CD8-positive, alpha-beta memory T cell (primary cell): ENCODE data around the gene NT5DC1. TPM values are rescaled to one million over a fixed set of nuclear protein-coding genes. Genes with fewer than 3 reads are reported as not detected.

ENCODE experiments used
- CTCF ChIA-PET: fragments of 350-600 bp; sonication (Branson Sonifier 250); formaldehyde crosslinking; loops from one replicate; lab custom pipeline; 2021; ENCODE audit warnings: antibody characterized with exemption; lab: Charles Lee
- POLR2A ChIA-PET: fragments of 350-600 bp; sonication (Branson Sonifier 250); formaldehyde crosslinking; loops from one replicate; lab custom pipeline; 2021; ENCODE audit warnings: antibody characterized with exemption; lab: Charles Lee
- DNase-seq, 5 donors: peaks; one replicate each; pipeline versions ENCODE4 v3.0.0 to v3.0.0-alpha.2; 2020 to 2022; ENCODE audit warnings: mixed read lengths in 1 of 5
- H3K27ac ChIP-seq: one replicate; pipeline ENCODE4 v1.7.0; 2013; ENCODE audit warnings: low read depth, mild to moderate bottlenecking, low read length, moderate library complexity
- H3K27me3 ChIP-seq: 2 replicates; pipeline ENCODE4 v1.7.0; 2013; ENCODE audit warnings: low read length, mild to moderate bottlenecking; ENCODE audit not compliant: insufficient read depth, poor library complexity, severe bottlenecking
- H3K36me3 ChIP-seq: 2 replicates; pipeline ENCODE4 v1.7.0; 2013; ENCODE audit warnings: mild to moderate bottlenecking, low read length, moderate library complexity; ENCODE audit not compliant: insufficient read depth
- H3K4me1 ChIP-seq: 2 replicates; pipeline ENCODE4 v1.7.0; 2013; ENCODE audit warnings: mild to moderate bottlenecking, low read length, moderate library complexity; ENCODE audit not compliant: insufficient read depth
- H3K4me3 ChIP-seq: 2 replicates; pipeline ENCODE4 v1.7.0; 2013; ENCODE audit warnings: mild to moderate bottlenecking, low read length
- H3K9me3 ChIP-seq: 2 replicates; pipeline ENCODE4 v1.7.0; 2013; ENCODE audit warnings: mild to moderate bottlenecking, low read length
- H3K27ac Mint-ChIP-seq, 8 donors: one replicate each; pipeline ENCODE4 v1.8.0; 2020 to 2021; ENCODE audit warnings: mixed read lengths in 8 of 8, mild to moderate bottlenecking in 6 of 8, inconsistent platforms in 3 of 8, moderate library complexity in 3 of 8
- H3K27me3 Mint-ChIP-seq, 2 donors: one replicate each; pipeline ENCODE4 v1.8.0; 2020 to 2021; ENCODE audit warnings: mixed read lengths in 2 of 2, mild to moderate bottlenecking in 1 of 2, moderate library complexity in 1 of 2
- H3K36me3 Mint-ChIP-seq, 3 donors: one replicate each; pipeline ENCODE4 v1.8.0; 2020 to 2021; ENCODE audit warnings: mixed read lengths in 3 of 3, inconsistent platforms in 1 of 3, mild to moderate bottlenecking in 1 of 3
- H3K4me1 Mint-ChIP-seq, 3 donors: one replicate each; pipeline ENCODE4 v1.8.0; 2020 to 2021; ENCODE audit warnings: mixed read lengths in 3 of 3, inconsistent platforms in 1 of 3, mild to moderate bottlenecking in 1 of 3
- H3K4me3 Mint-ChIP-seq, 7 donors: one replicate each; pipeline ENCODE4 v1.8.0; 2020 to 2021; ENCODE audit warnings: mixed read lengths in 7 of 7, mild to moderate bottlenecking in 6 of 7, moderate library complexity in 4 of 7, inconsistent platforms in 2 of 7
- H3K9me3 Mint-ChIP-seq, 5 donors: one replicate each; pipeline ENCODE4 v1.8.0; 2020 to 2022; ENCODE audit warnings: mixed read lengths in 5 of 5, mild to moderate bottlenecking in 3 of 5, moderate library complexity in 2 of 5, inconsistent platforms in 1 of 5
- polyA plus RNA-seq: library from polyadenylated mRNA; unstranded; fragments of 300-500 nt; fragmentation: Illumina TruSeq; gene quantifications from one replicate; pipeline ENCODE4 v1.2.3, GENCODE V29; 2021
- total RNA-seq, 2 experiments: library from RNA; stranded (reverse); gene quantifications; one replicate each; pipeline ENCODE4 v1.2.3, GENCODE V29; 2021

The NT5DC1 gene
- total and polyA plus RNA-seq, 3 experiments from 2014 or later: 46.3 to 57.1 (median 47.6) TPM

GRCh38 chr6:116180375-116180774 lies 79.7 kb downstream of the NT5DC1 start:
- H3K4me1 Mint-ChIP-seq: peaks cover 13 to 27% (median 14%) of the 10 kb centered on the region in 3 donors
- H3K4me3 ChIP-seq: no peak overlapping the region
- H3K4me3 Mint-ChIP-seq: no peak overlapping the region
- H3K27ac Mint-ChIP-seq: no peak overlapping the region
- no peaks in the 10 kb centered on the region for H3K4me1 ChIP-seq
- no peak overlapping the region for H3K27ac ChIP-seq
- ChIA-PET POLR2A (no interaction called here), CTCF (no interaction called here)
- H3K36me3 Mint-ChIP-seq: peaks cover 13 to 24% (median 17%) of the 10 kb centered on the region in 3 donors
- H3K36me3 ChIP-seq: no peaks in the 10 kb centered on the region
- H3K9me3 ChIP-seq: no peaks in the 10 kb centered on the region
- peaks cover 5 to 6% (median 5%) of the 10 kb centered on the region in 5 donors for H3K9me3 Mint-ChIP-seq
- H3K27me3 ChIP-seq: no peaks in the 10 kb centered on the region
- H3K27me3 Mint-ChIP-seq: no peaks in the 10 kb centered on the region
- no peak for DNase-seq

GRCh38 chr6:116189472-116189871 lies 88.8 kb downstream of the NT5DC1 start:
- Mint-ChIP-seq H3K27ac (no peak overlapping the region), H3K9me3 (no peaks in the 10 kb centered on the region), H3K4me1 (peaks cover 9 to 15% (median 10%) of the 10 kb centered on the region in 3 donors), H3K36me3 (peaks cover 8 to 15% (median 10%) of the 10 kb centered on the region in 3 donors), H3K4me3 (no peak overlapping the region), H3K27me3 (no peaks in the 10 kb centered on the region)
- H3K27me3 ChIP-seq: no peaks in the 10 kb centered on the region
- H3K36me3 ChIP-seq: no peaks in the 10 kb centered on the region
- CTCF ChIA-PET: no interaction called here
- POLR2A ChIA-PET: no interaction called here
- H3K9me3 ChIP-seq: no peaks in the 10 kb centered on the region
- no peak for DNase-seq
- no peaks in the 10 kb centered on the region for H3K4me1 ChIP-seq
- H3K4me3 ChIP-seq: no peak overlapping the region
- no peak overlapping the region for H3K27ac ChIP-seq

DNA sequence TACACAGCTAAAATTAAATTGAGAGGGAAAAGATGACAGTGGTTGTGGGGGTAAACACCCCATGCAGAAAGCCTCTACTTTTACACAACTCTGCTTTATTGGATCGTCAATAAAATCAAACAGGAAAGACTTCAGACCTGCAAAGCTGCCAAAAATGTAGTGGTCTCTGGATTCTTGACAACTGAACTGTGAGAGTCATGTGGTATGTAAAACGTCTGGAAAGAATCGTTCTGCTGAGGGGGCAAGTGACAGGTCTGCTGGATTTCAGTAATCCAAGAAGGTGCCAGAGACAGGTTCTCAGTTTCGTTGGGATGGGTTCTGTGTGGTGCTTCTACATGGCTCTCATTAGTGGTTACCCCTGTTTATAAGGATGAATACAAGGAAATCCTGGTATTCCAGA lies 89.9 kb downstream of the NT5DC1 start:
- Histone ChIP-seq H3K27me3 (no peaks in the 10 kb centered on the region), H3K9me3 (no peaks in the 10 kb centered on the region), H3K27ac (no peak overlapping the region), H3K4me3 (no peak overlapping the region), H3K36me3 (no peaks in the 10 kb centered on the region), H3K4me1 (no peaks in the 10 kb centered on the region)
- Mint-ChIP-seq H3K27me3 (no peaks in the 10 kb centered on the region), H3K27ac (no peak overlapping the region), H3K4me1 (peaks cover 4 to 7% (median 7%) of the 10 kb centered on the region in 3 donors), H3K36me3 (peaks cover 5 to 15% (median 7%) of the 10 kb centered on the region in 3 donors), H3K4me3 (no peak overlapping the region), H3K9me3 (no peaks in the 10 kb centered on the region)
- CTCF ChIA-PET: no interaction called here
- no peak for DNase-seq
- POLR2A ChIA-PET: no interaction called here

- ChIA-PET POLR2A (no interaction called here), CTCF (no interaction called here)
- H3K27me3 Mint-ChIP-seq: no peaks in the 10 kb centered on the region
- H3K27ac ChIP-seq: no peak overlapping the region
- no peak for DNase-seq
- H3K36me3 ChIP-seq: no peaks in the 10 kb centered on the region
- peaks cover 0 to 3% (median 3%) of the 10 kb centered on the region in 3 donors for H3K4me1 Mint-ChIP-seq
- no peaks in the 10 kb centered on the region for H3K9me3 ChIP-seq
- no peak overlapping the region for H3K4me3 ChIP-seq
- H3K36me3 Mint-ChIP-seq: peaks cover 0 to 14% (median 8%) of the 10 kb centered on the region in 3 donors
- no peak overlapping the region for H3K27ac Mint-ChIP-seq
- no peaks in the 10 kb centered on the region for H3K9me3 Mint-ChIP-seq
- H3K4me3 Mint-ChIP-seq: no peak overlapping the region
- H3K4me1 ChIP-seq: no peaks in the 10 kb centered on the region
- H3K27me3 ChIP-seq: no peaks in the 10 kb centered on the region
Observed at GRCh38 chr6:116191881-116192280, 91.2 kb downstream of the NT5DC1 start.

- no peaks in the 10 kb centered on the region for H3K27me3 ChIP-seq
- no peaks in the 10 kb centered on the region for H3K36me3 ChIP-seq
- Mint-ChIP-seq H3K27me3 (no peaks in the 10 kb centered on the region), H3K4me1 (peaks cover 0 to 3% (median 3%) of the 10 kb centered on the region in 3 donors), H3K27ac (no peak overlapping the region), H3K9me3 (no peaks in the 10 kb centered on the region), H3K4me3 (no peak overlapping the region), H3K36me3 (peaks cover 0 to 13% (median 7%) of the 10 kb centered on the region in 3 donors)
- ChIA-PET CTCF (no interaction called here), POLR2A (no interaction called here)
- no peak for DNase-seq
- no peaks in the 10 kb centered on the region for H3K9me3 ChIP-seq
- no peak overlapping the region for H3K4me3 ChIP-seq
- H3K4me1 ChIP-seq: no peaks in the 10 kb centered on the region
- H3K27ac ChIP-seq: no peak overlapping the region
Observed at GRCh38 chr6:116192786-116193185, 92.1 kb downstream of the NT5DC1 start.

DNA sequence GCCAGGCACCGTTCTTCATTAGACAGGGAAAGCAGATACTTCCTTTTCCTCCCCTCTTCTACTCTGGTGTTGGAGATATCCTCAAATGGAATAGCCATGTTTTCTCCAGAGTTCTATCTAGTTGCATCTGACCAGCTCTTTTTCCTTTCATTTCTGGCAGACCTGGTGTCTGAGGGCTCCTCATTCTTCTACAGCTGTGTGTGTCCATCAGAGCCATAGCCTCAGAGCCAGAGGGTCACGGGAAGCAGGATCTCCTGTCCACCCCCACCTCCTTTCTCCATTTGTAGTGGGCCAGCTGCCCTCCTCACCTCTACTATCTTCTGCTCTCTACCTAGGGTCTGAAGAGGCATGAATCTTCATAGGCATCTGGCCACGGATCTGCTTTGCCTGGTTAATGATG lies 96.2 kb downstream of the NT5DC1 start:
- no peaks in the 10 kb centered on the region for H3K9me3 ChIP-seq
- peaks cover 0 to 12% (median 12%) of the 10 kb centered on the region in 3 donors for H3K36me3 Mint-ChIP-seq
- H3K27ac Mint-ChIP-seq: no peak overlapping the region
- POLR2A ChIA-PET: no interaction called here
- no peaks in the 10 kb centered on the region for H3K9me3 Mint-ChIP-seq
- H3K4me3 ChIP-seq: no peak overlapping the region
- H3K27me3 Mint-ChIP-seq: no peaks in the 10 kb centered on the region
- no peaks in the 10 kb centered on the region for H3K4me1 ChIP-seq
- CTCF ChIA-PET: no interaction called here
- no peaks in the 10 kb centered on the region for H3K27me3 ChIP-seq
- H3K4me1 Mint-ChIP-seq: peaks cover 0 to 3% (median 2%) of the 10 kb centered on the region in 3 donors
- no peaks in the 10 kb centered on the region for H3K36me3 ChIP-seq
- H3K27ac ChIP-seq: no peak overlapping the region
- no peak for DNase-seq
- H3K4me3 Mint-ChIP-seq: no peak overlapping the region

- POLR2A ChIA-PET: no interaction called here
- H3K27ac ChIP-seq: no peak overlapping the region
Observed at GRCh38 chr6:116200619-116201249, 100.1 kb downstream of the NT5DC1 start.

GRCh38 chr6:116201538-116201937 lies 100.9 kb downstream of the NT5DC1 start:
- no peak for DNase-seq
- Mint-ChIP-seq H3K4me1 (peaks cover 0 to 8% (median 3%) of the 10 kb centered on the region in 3 donors), H3K4me3 (no peak overlapping the region), H3K27me3 (no peaks in the 10 kb centered on the region), H3K27ac (peak overlapping the region in 1 of 8 donors; percentile 26), H3K36me3 (peaks cover 0 to 19% (median 11%) of the 10 kb centered on the region in 3 donors), H3K9me3 (no peaks in the 10 kb centered on the region)
- Histone ChIP-seq H3K4me3 (no peak overlapping the region), H3K36me3 (no peaks in the 10 kb centered on the region), H3K27me3 (no peaks in the 10 kb centered on the region), H3K27ac (no peak overlapping the region), H3K9me3 (no peaks in the 10 kb centered on the region), H3K4me1 (no peaks in the 10 kb centered on the region)
- ChIA-PET POLR2A (no interaction called here), CTCF (no interaction called here)

More at GRCh38 chr6:116200619-116201249, 100.1 kb downstream of the NT5DC1 start:
- H3K9me3 ChIP-seq: no peaks in the 10 kb centered on the region
- Mint-ChIP-seq H3K4me1 (peaks cover 0 to 5% (median 3%) of the 10 kb centered on the region in 3 donors), H3K36me3 (peaks cover 0 to 16% (median 11%) of the 10 kb centered on the region in 3 donors), H3K4me3 (no peak overlapping the region), H3K27me3 (no peaks in the 10 kb centered on the region), H3K9me3 (no peaks in the 10 kb centered on the region), H3K27ac (peak overlapping the region in 1 of 8 donors; percentile 44)
- H3K36me3 ChIP-seq: no peaks in the 10 kb centered on the region
- H3K27me3 ChIP-seq: no peaks in the 10 kb centered on the region
- no peak for DNase-seq
- H3K4me1 ChIP-seq: no peaks in the 10 kb centered on the region
- CTCF ChIA-PET: no interaction called here
- no peak overlapping the region for H3K4me3 ChIP-seq
